Activated naive CD4-positive, alpha-beta T cell treated with anti-CD3 and anti-CD28 coated beads, Interleukin-2, amount 50 U/mL, for 72 hours (primary cell): ENCODE results near the gene FAM117B. TPM values are rescaled to one million over a fixed set of nuclear protein-coding genes. Genes with fewer than 3 reads are reported as not detected.
A peak's percentile ranks its signal among the peaks of the same experiment; 100 is the strongest.

Experiments used
- ATAC-seq, 2 donors: fragments of 150-1000 bp; cut with Tn5 transposase; 2 replicates each; pipeline ENCODE4 v1.10.0; 2021; ENCODE audit warnings: mild to moderate bottlenecking in 2 of 2, moderate library complexity in 2 of 2
- DNase-seq, 2 donors: peaks; one replicate each; pipeline ENCODE4 v3.0.0; 2021 to 2022; ENCODE audit warnings: low spot score in 2 of 2
- H3K27ac Mint-ChIP-seq, 2 donors: one replicate each; pipeline ENCODE4 v1.8.0; 2022; ENCODE audit warnings: mild to moderate bottlenecking in 2 of 2, mixed read lengths in 2 of 2
- H3K36me3 Mint-ChIP-seq, 2 donors: one replicate each; pipeline ENCODE4 v1.8.0; 2022; ENCODE audit warnings: mixed read lengths in 2 of 2
- H3K9me3 Mint-ChIP-seq, 2 donors: one replicate each; pipeline ENCODE4 v1.8.0; 2022; ENCODE audit warnings: mixed read lengths in 2 of 2
- total RNA-seq, 2 donors: library from RNA; stranded (reverse); gene quantifications; one replicate each; pipeline ENCODE4 v1.2.3, GENCODE V29; 2022

FAM117B gene
- 10 to 100 TPM; 17.7 to 23.3 TPM for total RNA-seq

GRCh38 chr2:202634556-202635427 lies at the start of gene FAM117B:
FAM117B (plus strand) TSS chr2:202634969; CDS start chr2:202635188, 219 bp downstream.
- H3K9me3 Mint-ChIP-seq: peaks cover 0 to 3% of the 10 kb centered on the region in 2 donors
- ATAC-seq: peak; percentile 85 to 87

GRCh38 chr2:202588647-202589581 lies 45.9 kb upstream of the FAM117B start:
- H3K27ac Mint-ChIP-seq: peak overlapping the region in 1 of 2 donors; percentile 17
- no peaks in the 10 kb centered on the region for H3K36me3 Mint-ChIP-seq
- no peaks in the 10 kb centered on the region for H3K9me3 Mint-ChIP-seq
- DNase-seq (peak; percentile 58 to 67), ATAC-seq (peak; percentile 94)

More at GRCh38 chr2:202634556-202635427, at the start of gene FAM117B:
- peak within 1 kb of the TSS; percentile 94 to 97 for H3K27ac Mint-ChIP-seq
- peaks cover 12 to 20% of the 10 kb centered on the region in 2 donors for H3K36me3 Mint-ChIP-seq
- DNase-seq: peak; percentile 97 to 98

GRCh38 chr2:202589582-202589949 lies 45.2 kb upstream of the FAM117B start:
- ATAC-seq (no peak), DNase-seq (no peak)
- H3K36me3 Mint-ChIP-seq: no peaks in the 10 kb centered on the region

GRCh38 chr2:202592566-202592965 lies 42.2 kb upstream of the FAM117B start:
- ATAC-seq: no peak
- Mint-ChIP-seq H3K36me3 (no peaks in the 10 kb centered on the region), H3K27ac (no peak overlapping the region), H3K9me3 (no peaks in the 10 kb centered on the region)
- DNase-seq: no peak

More at GRCh38 chr2:202589582-202589949, 45.2 kb upstream of the FAM117B start:
- Mint-ChIP-seq H3K27ac (no peak overlapping the region), H3K9me3 (no peaks in the 10 kb centered on the region)

GRCh38 chr2:202599105-202599504 lies 35.7 kb upstream of the FAM117B start:
- no peak overlapping the region for H3K27ac Mint-ChIP-seq
- no peak for ATAC-seq
- no peak for DNase-seq
- H3K9me3 Mint-ChIP-seq: no peaks in the 10 kb centered on the region
- H3K36me3 Mint-ChIP-seq: no peaks in the 10 kb centered on the region

- ATAC-seq (no peak), DNase-seq (no peak)
- Mint-ChIP-seq H3K27ac (no peak overlapping the region), H3K36me3 (no peaks in the 10 kb centered on the region), H3K9me3 (peaks cover 0 to 1% of the 10 kb centered on the region in 2 donors)
These were observed 34.9 kb upstream of the FAM117B start for GRCh38 chr2:202599911-202600310.

- ATAC-seq (no peak), DNase-seq (no peak)
- no peaks in the 10 kb centered on the region for H3K36me3 Mint-ChIP-seq
- H3K9me3 Mint-ChIP-seq: peaks cover 0 to 5% of the 10 kb centered on the region in 2 donors
- peak overlapping the region in 1 of 2 donors; percentile 48 for H3K27ac Mint-ChIP-seq
These were observed 30.1 kb upstream of the FAM117B start for GRCh38 chr2:202604699-202605098.

GRCh38 chr2:202605174-202605573 lies 29.6 kb upstream of the FAM117B start:
- ATAC-seq (peak; percentile 53 to 58), DNase-seq (no peak)
- Mint-ChIP-seq H3K27ac (peak overlapping the region; percentile 48 to 86), H3K36me3 (no peaks in the 10 kb centered on the region), H3K9me3 (peaks cover 0 to 5% of the 10 kb centered on the region in 2 donors)

- Mint-ChIP-seq H3K36me3 (no peaks in the 10 kb centered on the region), H3K27ac (no peak overlapping the region), H3K9me3 (peaks cover 0 to 5% of the 10 kb centered on the region in 2 donors)
- DNase-seq: no peak
- peak in 1 of 2 donors; percentile 29 for ATAC-seq
These were observed 26.5 kb upstream of the FAM117B start for GRCh38 chr2:202608142-202608852.

GRCh38 chr2:202609381-202610145 lies 25.2 kb upstream of the FAM117B start:
- no peaks in the 10 kb centered on the region for H3K36me3 Mint-ChIP-seq
- peak in 1 of 2 donors; percentile 11 for DNase-seq
- ATAC-seq: peak; percentile 87 to 96
- H3K27ac Mint-ChIP-seq: peak overlapping the region in 1 of 2 donors; percentile 11
- peaks cover 0 to 5% of the 10 kb centered on the region in 2 donors for H3K9me3 Mint-ChIP-seq

GRCh38 chr2:202610380-202610779 lies 24.4 kb upstream of the FAM117B start:
- no peaks in the 10 kb centered on the region for H3K9me3 Mint-ChIP-seq
- H3K36me3 Mint-ChIP-seq: no peaks in the 10 kb centered on the region
- H3K27ac Mint-ChIP-seq: no peak overlapping the region
- ATAC-seq: no peak
- DNase-seq: no peak

GRCh38 chr2:202612145-202612544 lies 22.6 kb upstream of the FAM117B start:
- DNase-seq: no peak
- no peak overlapping the region for H3K27ac Mint-ChIP-seq
- no peak for ATAC-seq
- no peaks in the 10 kb centered on the region for H3K9me3 Mint-ChIP-seq
- no peaks in the 10 kb centered on the region for H3K36me3 Mint-ChIP-seq

- Mint-ChIP-seq H3K9me3 (no peaks in the 10 kb centered on the region), H3K27ac (no peak overlapping the region), H3K36me3 (no peaks in the 10 kb centered on the region)
- no peak for DNase-seq
- no peak for ATAC-seq
These were observed 21.3 kb upstream of the FAM117B start for GRCh38 chr2:202613479-202613878.

- Mint-ChIP-seq H3K27ac (no peak overlapping the region), H3K36me3 (no peaks in the 10 kb centered on the region), H3K9me3 (no peaks in the 10 kb centered on the region)
- DNase-seq (no peak), ATAC-seq (no peak)
These were observed 10.6 kb upstream of the FAM117B start for GRCh38 chr2:202624133-202624532.

- no peaks in the 10 kb centered on the region for H3K36me3 Mint-ChIP-seq
- no peak overlapping the region for H3K27ac Mint-ChIP-seq
- DNase-seq (no peak), ATAC-seq (no peak)
- H3K9me3 Mint-ChIP-seq: no peaks in the 10 kb centered on the region
These were observed 7.7 kb upstream of the FAM117B start for GRCh38 chr2:202627042-202627441.
